SKM-1 (cell line): ENCODE results near the gene CST3.
A peak's percentile ranks its signal among the peaks of the same experiment; 100 is the strongest.
"Not testable (repeated sequence)": the region's sequence is repeated elsewhere in the genome, so short reads cannot be mapped to it uniquely, and the experiment has no call there.

Source experiments
- DNase-seq: peaks from one replicate; lab custom pipeline; 2025; ENCODE audit not compliant: unreplicated experiment; lab: John Stamatoyannopoulos, UW

Gene CST3

DNA sequence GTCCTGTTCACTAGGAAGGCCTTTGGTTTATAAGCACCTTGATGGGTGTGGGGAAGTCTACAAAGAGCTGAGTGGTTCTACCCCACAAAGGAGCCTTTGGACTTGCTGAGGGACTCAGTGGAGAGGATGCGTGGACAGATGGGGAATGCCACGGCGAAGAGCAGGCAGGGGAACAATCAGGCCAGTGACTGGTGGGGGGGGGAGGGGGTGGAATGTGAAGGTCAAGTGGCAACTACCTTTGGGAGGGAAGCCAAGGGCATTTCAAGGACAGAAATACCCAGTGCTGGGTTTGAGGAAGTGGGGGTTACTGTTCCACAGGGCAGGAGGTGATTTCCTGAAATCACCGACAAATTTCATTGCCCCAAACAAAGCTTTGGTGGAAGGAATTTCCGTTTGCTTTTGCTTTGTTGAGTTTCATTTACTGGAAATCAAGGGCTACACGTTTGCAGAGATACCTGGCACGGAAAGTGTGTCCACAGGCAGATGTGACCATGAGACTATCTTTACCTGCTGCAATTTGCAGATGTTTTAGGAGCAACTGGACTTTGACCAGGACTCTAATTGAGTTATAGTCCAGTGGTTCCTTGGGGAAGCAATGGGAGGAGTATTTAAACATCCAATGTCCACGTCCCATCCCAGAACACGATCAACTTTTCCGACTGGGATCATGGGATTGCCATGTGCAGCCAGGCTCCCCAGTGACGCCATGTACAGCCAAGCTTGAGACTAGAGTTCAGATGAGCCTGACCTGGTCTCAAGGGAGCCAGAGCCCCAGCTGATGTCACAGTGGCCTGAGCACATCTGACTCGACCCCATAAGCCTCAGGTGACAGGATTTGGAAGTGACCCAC is 8.0 kb downstream of the CST3 start:
- DNase-seq = no peak

DNA sequence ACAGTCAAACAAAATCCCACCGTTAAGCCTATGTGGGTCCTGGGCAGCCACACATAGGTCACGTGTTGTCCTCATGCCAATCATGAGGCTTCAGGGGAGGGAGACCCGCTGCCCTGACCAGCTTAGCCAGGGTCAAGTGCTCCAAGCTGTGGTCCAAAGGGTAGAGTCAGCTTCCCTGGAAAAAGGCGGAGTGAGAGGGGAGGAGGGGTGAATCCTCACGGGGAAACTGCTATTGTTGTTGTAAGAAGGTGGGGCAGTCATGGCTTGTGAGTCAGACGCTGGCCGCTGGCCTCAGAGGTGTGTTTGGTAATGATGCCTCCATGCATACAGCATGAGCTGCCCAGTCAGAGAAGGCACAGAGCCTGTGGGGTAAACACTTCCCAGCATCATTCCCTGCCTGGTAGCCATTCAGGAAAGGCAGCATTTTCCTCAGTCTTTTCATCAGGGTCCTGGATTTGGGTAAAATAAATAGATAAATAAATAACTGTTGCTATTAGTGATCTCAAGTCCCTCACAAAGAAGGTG is 8.7 kb downstream of the CST3 start:
- DNase-seq = no peak

DNA sequence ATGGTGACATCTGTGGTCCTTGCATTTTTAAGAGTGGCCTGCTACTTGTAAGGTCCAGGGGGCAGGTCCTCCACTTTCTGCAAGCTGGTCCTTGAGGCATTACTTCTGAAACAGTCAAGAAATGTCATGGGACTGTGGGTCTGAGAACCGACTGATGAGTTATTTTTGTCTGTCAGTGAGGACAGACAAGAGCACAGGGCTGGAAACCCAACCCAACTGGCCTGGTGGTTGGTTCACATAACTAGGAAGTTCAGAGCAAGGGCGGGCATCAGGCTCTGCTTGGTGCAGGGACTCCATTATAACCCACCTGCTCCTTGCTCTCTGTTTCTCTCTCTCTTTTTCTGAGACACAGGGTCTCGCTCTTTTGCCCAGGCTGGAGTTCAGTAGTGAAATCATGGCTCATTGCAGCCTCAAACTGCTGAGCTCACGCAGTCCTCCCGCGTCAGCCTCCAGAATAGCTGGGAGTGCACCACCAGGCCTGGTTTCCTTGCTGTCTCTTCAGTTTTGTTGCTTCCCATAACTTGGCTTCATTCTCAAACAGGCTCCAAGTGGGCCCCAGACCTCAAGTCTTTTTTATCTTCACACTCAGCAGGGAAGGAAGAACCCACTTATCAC is 9.2 kb downstream of the CST3 start:
- DNase-seq = no peak

DNA sequence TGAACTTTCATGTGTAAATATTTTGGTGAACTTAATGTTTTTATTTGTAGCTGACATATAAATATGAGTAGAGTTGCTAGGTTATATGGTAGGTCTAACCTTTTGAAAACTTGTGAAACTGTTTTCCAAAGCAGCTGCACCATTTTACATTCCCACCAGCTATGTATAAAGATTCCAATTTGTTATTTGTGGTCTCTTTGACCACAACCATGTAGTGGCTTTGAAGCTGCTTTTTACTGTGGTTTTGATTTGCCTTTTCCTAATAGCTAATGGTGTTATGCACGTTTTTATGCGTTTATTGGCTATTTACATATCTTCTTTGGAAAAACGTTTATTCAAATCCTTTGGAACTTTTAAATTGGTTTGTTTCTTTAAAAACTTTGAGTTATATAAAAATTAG is 10.3 kb downstream of the CST3 start:
- no peak for DNase-seq

DNA sequence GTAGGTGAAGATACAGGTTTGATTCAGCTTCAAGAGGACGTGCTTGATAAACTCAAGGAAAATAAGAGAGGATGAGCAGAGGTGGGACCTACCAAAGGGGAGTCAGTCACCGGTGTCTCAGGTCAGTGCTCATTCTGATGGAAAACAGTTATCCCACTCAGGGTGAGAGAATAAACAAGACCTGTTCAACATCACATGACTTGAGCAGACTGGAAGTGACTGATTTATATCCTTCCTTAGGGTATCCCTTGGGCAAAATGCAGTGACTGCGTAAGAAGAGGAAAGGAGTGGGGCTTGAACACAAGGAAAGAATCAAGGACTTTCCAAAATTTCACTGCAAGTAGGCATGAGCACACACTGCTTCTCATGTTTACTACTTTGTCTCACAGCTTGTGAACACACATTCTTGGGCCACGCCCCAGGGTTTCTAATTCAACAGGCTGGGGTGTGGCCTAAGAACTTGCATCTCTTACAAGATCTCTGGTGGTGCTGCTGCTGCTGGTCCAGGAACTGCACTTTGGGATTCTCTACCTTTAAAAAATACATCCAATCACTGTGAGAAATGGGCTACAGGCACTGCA is 11.6 kb downstream of the CST3 start:
- DNase-seq = no peak

DNA sequence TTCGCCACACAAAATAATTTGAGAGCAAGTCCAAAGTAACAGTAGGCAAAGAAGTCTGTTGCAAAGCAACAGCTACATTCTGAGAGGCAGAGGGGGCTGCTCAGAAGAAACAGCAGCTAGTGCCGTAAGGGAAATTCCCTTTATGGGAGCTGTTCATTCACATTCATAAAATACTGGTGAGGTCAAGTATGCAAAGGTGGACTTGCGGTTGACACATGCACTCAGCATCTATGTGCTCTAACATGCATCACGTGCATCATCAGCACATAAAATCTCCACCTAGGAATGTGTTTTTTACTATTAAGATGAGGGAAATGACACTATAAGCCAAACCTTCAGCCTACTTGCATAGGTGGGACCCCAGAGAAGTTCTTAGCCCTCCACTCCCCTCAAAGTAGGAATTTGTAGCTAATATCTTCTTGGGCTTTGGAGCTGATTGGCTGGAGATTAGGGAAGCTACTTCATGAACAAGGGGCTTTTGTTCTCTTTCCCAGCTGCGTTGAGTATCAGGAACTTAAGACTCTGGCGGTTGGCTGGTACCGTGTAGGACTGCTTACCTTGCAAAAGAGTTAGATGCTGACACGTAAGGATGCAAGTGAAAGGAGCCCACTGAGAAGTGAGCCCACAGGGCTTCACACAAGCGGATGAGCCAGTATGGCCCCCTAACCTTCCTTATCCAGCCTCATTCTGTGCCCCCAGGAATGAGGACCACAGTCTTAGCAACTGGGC is 12.4 kb downstream of the CST3 start:
- DNase-seq = no peak

DNA sequence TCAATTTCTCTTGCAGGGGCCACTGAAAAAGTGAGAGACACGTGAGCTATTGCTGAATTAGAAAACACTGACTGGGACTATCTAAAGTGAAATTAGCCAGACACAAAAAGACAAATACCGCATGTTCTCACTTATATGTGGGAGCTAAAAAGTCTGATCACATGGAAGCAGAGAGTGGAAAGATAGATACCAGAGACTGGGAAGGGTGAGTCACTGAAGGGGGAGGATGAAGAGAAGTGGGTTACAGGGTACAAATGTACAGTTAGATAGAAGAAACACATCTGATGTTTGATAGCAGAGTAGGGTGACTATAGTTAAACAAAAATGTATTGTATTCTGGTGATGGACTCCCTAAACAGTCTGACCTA is 13.4 kb downstream of the CST3 start:
- no peak for DNase-seq

DNA sequence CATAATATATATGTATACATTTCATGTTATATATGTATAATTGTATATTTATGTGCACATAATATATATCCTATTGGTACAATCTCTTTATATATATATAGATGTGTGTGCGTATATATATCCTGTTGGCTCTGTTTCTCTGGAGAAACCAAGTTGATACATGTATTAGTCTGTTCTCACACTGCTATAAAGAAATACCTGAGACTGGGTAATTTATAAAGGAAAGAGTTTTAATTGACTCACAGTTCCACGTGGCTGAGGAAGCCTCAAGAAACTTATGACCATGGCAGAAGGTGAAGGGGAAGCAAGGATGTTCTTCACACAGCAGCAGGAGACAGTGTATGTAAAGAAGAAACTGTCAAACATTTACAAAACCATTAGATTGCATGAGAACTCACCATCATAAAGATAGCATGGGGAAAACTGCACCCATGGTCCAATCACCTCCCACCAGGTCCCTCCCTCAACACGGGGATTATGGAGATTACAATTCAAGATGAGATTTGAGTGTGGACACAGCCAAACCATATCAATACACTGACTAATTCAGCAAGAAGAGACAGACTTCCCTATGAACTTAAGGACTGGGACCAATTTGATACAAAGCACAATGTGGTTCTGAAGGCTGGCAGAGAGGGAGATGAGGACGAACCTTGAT is 14.0 kb downstream of the CST3 start:
- DNase-seq = no peak

DNA sequence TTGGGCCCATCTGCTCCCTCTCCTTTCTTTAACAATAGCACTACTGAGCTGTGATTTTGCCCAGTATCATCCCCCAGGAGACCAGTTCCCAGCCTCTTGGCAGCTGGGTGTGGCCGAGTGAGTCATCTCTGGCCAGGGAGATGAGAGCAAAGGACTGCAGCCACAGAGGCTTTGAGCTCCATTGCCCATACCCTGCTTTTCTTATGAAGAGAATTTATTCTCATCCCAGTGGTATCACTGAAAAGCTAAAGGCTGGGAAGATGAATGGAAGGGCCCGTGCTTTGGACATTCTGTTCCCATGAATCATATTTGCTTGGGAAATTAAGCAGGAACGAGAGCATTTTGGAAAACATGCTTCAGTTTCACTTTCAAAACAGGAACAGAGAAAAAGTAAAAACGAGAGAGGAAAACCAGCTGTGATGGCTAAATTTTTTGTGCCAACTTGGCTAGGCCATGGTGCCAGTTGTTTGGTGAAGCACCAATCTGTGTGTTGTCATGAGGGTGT is 14.9 kb downstream of the CST3 start:
- no peak for DNase-seq

DNA sequence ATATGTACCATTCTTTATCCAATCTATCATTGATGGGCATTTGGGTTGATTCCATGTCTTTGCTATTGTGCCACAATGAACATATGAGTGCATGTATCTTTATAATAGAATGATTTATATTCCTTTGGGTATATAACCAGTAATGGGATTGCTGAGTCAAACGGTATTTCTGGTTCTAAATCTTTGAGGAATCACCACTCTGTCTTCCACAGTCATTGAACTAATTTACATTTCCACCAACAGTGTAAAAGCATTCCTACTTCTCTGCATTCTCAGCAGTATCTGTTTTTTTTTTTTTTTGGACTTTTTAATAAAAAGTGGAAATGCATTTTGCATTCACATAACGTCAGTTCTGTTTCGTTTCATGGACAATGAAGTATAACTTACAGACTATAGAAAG is 15.4 kb downstream of the CST3 start:
- DNase-seq = not testable (repeated sequence)

DNA sequence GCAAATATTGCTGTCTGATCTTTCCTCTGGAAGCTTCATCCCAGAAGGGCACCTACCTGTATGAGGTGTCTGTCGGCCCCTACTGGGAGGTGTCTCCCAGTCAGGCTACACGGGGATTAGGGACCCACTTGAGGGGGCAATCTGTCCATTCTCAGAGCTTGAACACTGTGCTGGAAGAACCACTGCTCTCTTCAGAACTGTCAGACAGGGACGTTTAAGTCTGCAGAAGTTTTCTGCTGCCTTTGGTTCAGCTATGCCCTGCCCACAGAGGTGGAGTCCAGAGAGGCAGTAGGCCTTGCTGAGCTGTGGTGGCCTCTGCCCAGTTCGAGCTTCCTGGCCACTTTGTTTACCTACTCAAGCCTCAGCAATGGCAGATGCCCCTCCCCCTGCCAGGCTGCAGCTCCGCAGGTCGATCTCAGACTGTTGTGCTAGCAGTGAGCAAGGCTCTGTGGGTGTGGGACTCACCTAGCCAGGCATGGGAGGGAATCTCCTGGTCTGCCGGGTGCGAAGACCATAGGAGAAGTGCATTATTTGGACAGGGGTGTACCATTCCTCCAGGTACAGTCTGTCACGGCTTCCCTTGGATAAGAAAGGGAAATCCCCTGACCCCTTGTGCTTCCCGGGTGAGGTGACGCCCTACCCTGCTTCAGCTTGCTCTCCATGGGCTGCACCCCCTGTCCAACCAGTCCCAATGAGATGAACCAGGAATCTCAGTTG is 16.9 kb downstream of the CST3 start:
- not testable (repeated sequence) for DNase-seq

DNA sequence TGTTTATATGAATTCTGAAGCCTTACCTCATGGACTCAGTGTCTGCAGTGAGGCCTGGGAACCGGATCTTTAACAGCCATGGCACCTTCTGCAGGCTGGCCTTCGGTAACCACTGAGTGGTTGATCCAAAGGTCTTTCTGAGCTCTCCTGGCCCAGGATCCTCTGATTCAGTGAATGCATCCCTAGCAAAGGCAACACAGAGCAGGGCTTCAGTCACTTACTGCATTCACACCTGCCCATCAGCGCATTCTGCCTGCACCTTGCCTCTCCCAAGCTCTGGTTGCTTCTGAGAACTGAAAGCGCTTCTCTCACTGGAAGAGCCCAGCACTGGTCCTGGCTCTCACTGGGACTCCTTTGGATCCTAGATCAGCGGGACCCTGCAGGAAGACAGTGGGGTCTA is 23.6 kb downstream of the CST3 start:
- no peak for DNase-seq

DNA sequence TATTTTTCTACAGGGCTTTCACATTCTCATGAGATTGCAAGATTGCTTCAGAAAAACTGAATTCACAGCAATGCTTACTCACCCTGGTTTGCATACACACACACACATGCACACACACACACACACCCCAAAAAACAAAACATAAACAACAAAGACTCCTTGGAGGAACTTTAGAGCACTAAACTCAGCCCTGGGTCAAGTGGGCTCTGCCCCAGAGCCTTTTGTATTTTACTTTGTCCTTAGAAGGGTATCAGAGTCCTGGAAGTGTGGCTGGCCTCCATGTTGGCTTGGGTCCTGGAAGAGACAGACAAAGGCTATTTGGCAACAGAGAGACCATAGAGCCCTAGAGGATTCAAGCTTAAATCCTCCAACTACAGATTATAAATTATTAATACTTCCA is 24.1 kb downstream of the CST3 start:
- DNase-seq = no peak

DNA sequence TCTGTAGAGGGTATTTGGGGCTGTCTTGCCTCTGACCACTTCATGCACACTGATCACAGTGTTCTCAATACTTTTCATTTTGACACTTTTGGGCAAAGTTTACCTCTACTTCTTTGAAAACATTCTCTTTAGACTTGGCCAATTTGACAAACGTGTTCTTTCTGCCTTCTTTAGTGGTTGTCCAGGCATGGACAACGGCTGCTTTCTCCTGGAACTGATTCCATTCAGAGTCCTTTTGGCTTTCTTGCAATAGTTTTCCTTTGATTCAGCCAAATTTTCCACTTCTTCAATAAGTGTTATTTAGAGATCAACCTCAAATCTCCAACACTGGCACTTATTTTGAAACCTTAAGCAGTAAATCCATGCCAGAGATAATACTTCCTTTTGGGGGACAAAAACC is 25.4 kb downstream of the CST3 start:
- DNase-seq = no peak

DNA sequence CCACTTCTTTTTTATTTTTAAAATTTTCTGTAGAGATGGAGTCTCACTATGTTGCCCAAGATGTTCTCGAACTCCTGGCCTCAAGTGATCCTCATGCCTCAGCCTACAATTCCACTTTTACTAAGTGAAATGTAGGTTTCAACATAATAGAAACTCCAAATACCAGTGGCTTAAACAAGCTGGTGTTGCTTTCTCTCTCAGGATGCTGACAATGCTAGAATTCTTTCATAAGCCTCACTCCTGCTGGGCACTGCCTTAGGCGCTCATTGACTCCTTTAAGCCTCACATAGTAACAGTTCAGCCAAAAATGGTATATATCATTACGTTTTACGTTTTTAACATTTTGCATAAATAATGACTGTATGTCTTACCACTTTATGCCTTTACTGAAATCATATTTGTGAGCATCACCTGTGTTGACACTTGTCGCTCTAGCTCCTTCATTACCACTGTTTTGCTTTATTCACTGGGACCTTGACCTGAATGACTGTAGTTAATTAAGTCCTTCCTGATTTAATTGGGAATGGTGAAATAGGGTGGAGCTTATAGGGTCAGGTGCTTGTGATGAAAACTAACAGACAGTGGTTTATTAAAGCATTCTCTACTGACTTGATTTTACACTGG is 28.2 kb downstream of the CST3 start:
- DNase-seq = no peak

DNA sequence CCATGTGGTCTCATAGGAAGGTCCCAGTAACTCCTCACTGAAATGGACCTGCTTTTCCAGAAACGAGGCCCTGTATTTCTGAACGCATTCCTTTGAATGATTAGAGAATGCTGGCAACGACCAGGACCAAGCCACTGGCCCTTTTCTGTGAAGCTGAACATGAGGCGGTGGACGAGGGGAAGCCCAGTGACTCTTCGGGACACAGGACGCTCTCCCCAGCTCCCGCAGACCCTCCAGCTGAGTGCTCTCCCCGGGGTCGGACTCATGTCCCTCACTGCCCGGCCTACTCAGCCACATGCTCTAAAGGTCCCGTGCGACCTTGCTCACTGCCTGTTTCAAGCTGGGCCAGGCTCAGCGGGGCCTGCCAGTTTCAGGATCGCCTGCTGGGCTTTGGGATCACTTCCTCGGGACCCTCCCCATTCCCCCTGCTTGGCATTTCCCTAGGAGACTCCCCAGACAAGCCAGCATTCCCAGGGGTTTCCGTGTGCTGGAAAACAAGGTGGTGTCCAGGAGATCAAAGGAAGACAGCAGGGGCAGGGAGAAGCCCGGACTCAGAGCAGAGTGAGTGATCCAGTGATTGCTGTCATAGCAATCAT is 29.4 kb downstream of the CST3 start:
- no peak for DNase-seq

DNA sequence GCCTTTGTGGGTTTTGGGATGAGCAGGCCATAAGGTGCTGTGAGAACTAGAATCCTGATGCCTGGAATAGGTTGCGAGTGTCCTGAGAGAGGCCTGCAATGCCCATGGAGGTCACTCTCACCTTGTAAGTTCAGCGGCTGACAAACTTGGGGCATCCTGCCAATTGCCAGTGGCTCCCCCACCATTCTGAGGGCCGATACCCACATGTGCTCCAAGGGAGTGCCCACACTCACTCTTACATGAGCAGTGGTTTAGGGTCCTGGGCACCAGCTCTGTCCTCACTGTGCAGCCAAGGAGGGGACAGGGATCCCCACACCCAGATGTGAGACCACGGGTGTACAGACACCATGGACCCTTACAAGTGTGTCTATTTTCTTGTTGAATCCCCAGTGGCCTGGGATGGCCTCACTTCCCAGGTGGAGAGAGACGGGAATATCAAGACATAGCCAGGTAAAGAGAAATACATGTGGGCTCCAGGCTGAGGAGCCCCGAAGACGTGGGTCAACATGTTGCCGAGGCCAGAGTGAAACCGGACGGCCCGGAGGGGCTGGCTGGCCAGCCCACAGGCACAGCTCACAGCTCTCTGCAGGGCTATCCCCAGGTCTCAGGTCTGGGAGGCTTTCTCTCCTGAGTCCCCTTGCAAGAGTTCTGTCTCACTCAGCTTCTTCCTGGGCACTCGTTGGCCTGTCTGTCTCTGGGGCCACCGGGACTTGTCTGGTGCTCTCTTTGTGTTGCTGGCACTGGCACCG is 30.1 kb downstream of the CST3 start:
- DNase-seq = no peak

DNA sequence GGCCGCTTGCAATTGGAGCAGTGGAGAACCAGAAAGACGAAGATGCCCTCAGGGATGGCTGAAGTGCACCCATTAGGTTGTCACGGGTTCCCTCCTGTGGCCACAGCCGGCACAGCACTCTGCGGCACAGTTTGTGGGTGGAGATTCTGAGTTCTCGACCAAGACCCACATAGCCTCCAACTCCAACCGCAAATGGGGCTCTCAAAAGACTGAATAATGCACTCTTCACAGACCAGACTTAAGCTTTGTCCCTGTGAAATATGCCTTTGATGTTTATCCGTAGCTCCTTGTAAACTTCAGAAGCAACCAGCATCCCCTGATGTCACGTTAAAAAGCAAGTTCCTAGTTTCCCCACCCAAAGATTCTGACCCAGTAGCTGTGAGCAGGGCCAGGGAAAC is 31.1 kb downstream of the CST3 start:
- peak; percentile 38 for DNase-seq
